ENCODE results near the gene EFHC2. TPM values are rescaled to one million over a fixed set of nuclear protein-coding genes. Genes with fewer than 3 reads are reported as not detected.
"Not testable (repeated sequence)": the region's sequence is repeated elsewhere in the genome, so short reads cannot be mapped to it uniquely, and the experiment has no call there.

Gene EFHC2
- total and polyA plus RNA-seq, 4 donors, result 0.08 to 0.56 TPM; not detected in 2

DNA sequence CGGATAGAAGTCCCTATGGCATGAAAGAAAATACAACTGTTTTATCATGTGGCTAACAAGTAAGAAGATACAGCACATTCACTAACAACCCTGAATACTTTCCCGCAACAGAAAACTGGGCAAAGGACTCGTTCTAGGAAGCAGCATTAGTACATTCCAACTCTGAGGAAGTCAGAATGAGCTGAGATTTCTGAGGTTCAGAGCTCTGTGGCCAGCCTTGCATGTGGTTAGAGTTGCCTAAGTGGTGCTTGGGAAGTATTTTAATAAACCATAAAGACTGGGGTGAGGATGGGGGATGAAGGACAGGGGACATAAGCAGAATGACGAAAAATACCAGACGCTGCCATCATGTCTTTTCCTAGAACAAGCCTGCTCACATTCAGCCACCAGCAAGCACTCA, 82.2 kb downstream of the EFHC2 start:
- Histone ChIP-seq H3K9ac (ENCODE audit: low read depth in 1 of 2, low read length in 2 of 2) (no peak overlapping the region), H3K36me3 (ENCODE audit: control insufficient read depth in 4 of 4, insufficient read depth in 3 of 4, low read depth in 1 of 4, low read length in 3 of 4) (no peaks in the 10 kb centered on the region), H3K27me3 (ENCODE audit: control insufficient read depth in 4 of 4, insufficient read depth in 4 of 4, low read length in 3 of 4) (no peaks in the 10 kb centered on the region), H3K27ac (ENCODE audit: low read depth in 1 of 2, low read length in 2 of 2) (no peak overlapping the region), H3K4me1 (ENCODE audit: control insufficient read depth in 4 of 4, insufficient read depth in 4 of 4, low read length in 3 of 4) (no peaks in the 10 kb centered on the region), H3K9me3 (ENCODE audit: control insufficient read depth in 4 of 4, low read length in 3 of 4) (no peaks in the 10 kb centered on the region), H3K4me3 (ENCODE audit: low read depth in 1 of 3, low read length in 3 of 3) (no peak overlapping the region)
- 85% methylated on average over 5 of the region's 5 CpGs for WGBS
- TF ChIP-seq, protein P1, sequence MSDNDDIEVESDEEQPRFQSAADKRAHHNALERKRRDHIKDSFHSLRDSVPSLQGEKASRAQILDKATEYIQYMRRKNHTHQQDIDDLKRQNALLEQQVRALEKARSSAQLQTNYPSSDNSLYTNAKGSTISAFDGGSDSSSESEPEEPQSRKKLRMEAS (IDR thresholded peaks at IDR 0.05), result no peak
- TF ChIP-seq TAF1 (conservative IDR thresholded peaks at IDR 0.05) (no peak), GABPA (IDR thresholded peaks at IDR 0.05 in 1 of 2, conservative IDR thresholded peaks at IDR 0.05 in 1 of 2) (no peak)
- TF ChIP-seq, protein P2, sequence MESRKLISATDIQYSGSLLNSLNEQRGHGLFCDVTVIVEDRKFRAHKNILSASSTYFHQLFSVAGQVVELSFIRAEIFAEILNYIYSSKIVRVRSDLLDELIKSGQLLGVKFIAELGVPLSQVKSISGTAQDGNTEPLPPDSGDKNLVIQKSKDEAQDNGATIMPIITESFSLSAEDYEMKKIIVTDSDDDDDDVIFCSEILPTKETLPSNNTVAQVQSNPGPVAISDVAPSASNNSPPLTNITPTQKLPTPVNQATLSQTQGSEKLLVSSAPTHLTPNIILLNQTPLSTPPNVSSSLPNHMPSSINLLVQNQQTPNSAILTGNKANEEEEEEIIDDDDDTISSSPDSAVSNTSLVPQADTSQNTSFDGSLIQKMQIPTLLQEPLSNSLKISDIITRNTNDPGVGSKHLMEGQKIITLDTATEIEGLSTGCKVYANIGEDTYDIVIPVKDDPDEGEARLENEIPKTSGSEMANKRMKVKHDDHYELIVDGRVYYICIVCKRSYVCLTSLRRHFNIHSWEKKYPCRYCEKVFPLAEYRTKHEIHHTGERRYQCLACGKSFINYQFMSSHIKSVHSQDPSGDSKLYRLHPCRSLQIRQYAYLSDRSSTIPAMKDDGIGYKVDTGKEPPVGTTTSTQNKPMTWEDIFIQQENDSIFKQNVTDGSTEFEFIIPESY (IDR thresholded peaks at IDR 0.05), result no peak
- DNase-seq (ENCODE audit: low spot score), result no peak

DNA sequence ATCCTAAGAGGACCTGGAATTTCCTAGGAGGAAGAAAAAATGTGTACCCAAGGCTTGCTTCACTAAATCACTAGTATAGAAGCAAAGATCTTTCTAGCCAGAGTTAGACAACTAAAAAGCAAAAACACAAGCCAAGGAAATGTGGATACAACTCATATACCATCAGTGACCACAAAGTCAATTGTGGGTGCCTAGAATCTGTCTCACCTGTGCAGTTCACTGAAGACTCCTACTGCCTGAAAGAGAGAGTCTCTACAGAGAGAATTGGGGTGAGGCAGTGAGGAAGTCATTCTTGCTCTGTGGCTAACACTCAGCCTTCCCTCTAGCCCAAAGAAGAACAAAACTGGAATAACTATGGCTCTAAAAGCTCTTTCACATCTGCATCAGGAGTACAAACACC, 82.9 kb downstream of the EFHC2 start:
- no peak for TF ChIP-seq TAF1 (conservative IDR thresholded peaks at IDR 0.05)
- no peak for TF ChIP-seq EGR1 (IDR thresholded peaks at IDR 0.05; ENCODE audit: low read depth in 2 of 2)
- TF ChIP-seq, protein P3, sequence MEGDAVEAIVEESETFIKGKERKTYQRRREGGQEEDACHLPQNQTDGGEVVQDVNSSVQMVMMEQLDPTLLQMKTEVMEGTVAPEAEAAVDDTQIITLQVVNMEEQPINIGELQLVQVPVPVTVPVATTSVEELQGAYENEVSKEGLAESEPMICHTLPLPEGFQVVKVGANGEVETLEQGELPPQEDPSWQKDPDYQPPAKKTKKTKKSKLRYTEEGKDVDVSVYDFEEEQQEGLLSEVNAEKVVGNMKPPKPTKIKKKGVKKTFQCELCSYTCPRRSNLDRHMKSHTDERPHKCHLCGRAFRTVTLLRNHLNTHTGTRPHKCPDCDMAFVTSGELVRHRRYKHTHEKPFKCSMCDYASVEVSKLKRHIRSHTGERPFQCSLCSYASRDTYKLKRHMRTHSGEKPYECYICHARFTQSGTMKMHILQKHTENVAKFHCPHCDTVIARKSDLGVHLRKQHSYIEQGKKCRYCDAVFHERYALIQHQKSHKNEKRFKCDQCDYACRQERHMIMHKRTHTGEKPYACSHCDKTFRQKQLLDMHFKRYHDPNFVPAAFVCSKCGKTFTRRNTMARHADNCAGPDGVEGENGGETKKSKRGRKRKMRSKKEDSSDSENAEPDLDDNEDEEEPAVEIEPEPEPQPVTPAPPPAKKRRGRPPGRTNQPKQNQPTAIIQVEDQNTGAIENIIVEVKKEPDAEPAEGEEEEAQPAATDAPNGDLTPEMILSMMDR (IDR thresholded peaks at IDR 0.05; ENCODE audit: low read depth, low read length, missing input control), result no peak
- TF ChIP-seq, protein P1 (IDR thresholded peaks at IDR 0.05), result no peak
- no peak for TF ChIP-seq FOXA1 (IDR thresholded peaks at IDR 0.05)
- TF ChIP-seq HNF4G (IDR thresholded peaks at IDR 0.05), result no peak

DNA sequence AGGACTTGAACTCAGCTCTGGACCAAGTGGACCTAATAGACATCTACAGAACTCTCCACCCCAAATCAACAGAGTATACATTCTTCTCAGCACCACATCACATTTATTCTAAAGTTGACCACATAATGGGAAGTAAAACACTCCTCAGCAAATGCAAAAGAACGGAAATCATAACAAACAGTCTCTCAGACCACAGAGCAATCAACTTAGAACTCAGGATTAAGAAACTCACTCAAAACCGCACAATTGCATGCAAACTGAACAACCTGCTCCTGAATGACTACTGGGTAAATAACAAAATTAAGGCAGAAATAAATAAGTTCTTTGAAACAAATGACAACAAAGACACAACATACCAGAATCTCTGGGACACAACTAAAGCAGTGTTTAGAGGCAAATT, 87.7 kb downstream of the EFHC2 start:
- WGBS, result 85% methylated on average over 2 of the region's 2 CpGs
- not testable (repeated sequence) for H3K27ac ChIP-seq (ENCODE audit: low read depth in 1 of 2, low read length in 2 of 2); H3K9ac ChIP-seq (ENCODE audit: low read depth in 1 of 2, low read length in 2 of 2); H3K4me1 ChIP-seq (ENCODE audit: control insufficient read depth in 4 of 4, insufficient read depth in 4 of 4, low read length in 3 of 4); H3K4me3 ChIP-seq (ENCODE audit: low read depth in 1 of 3, low read length in 3 of 3); H3K9me3 ChIP-seq (ENCODE audit: control insufficient read depth in 4 of 4, low read length in 3 of 4); H3K27me3 ChIP-seq (ENCODE audit: control insufficient read depth in 4 of 4, insufficient read depth in 4 of 4, low read length in 3 of 4); DNase-seq (ENCODE audit: low spot score); H3K36me3 ChIP-seq (ENCODE audit: control insufficient read depth in 4 of 4, insufficient read depth in 3 of 4, low read depth in 1 of 4, low read length in 3 of 4)

More for the DNA sequence above, 82.9 kb downstream of the EFHC2 start:
- H3K4me3 ChIP-seq (ENCODE audit: low read depth in 1 of 3, low read length in 3 of 3), result no peak overlapping the region
- H3K9me3 ChIP-seq (ENCODE audit: control insufficient read depth in 4 of 4, low read length in 3 of 4), result no peaks in the 10 kb centered on the region
- H3K27ac ChIP-seq (ENCODE audit: low read depth in 1 of 2, low read length in 2 of 2), result no peak overlapping the region
- no peaks in the 10 kb centered on the region for H3K27me3 ChIP-seq (ENCODE audit: control insufficient read depth in 4 of 4, insufficient read depth in 4 of 4, low read length in 3 of 4)
- no peak overlapping the region for H3K9ac ChIP-seq (ENCODE audit: low read depth in 1 of 2, low read length in 2 of 2)
- H3K36me3 ChIP-seq (ENCODE audit: control insufficient read depth in 4 of 4, insufficient read depth in 3 of 4, low read depth in 1 of 4, low read length in 3 of 4), result no peaks in the 10 kb centered on the region
- DNase-seq (ENCODE audit: low spot score), result no peak
- no peaks in the 10 kb centered on the region for H3K4me1 ChIP-seq (ENCODE audit: control insufficient read depth in 4 of 4, insufficient read depth in 4 of 4, low read length in 3 of 4)

DNA sequence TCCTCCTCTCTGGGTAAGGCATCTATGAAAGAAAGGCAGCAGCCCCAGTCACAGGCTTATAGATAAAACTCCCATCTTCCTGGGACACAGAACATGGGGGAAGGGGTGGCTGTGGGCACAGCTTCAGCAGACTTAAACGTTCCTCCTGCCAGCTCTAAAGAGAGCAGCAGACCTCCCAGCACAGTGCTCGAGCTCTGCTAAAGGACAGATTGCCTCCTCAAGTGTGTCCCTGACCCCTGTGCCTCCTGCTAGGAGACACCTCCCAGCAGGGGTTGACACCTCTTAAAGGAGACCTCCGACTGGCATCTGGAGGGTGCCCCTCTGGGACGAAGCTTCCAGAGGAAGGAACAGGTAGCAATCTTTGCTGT, 89.9 kb downstream of the EFHC2 start:
- Histone ChIP-seq H3K27ac (ENCODE audit: low read depth in 1 of 2, low read length in 2 of 2) (no peak overlapping the region), H3K4me1 (ENCODE audit: control insufficient read depth in 4 of 4, insufficient read depth in 4 of 4, low read length in 3 of 4) (peaks cover 0 to 5% (median 0%) of the 10 kb centered on the region in 4 donors), H3K27me3 (ENCODE audit: control insufficient read depth in 4 of 4, insufficient read depth in 4 of 4, low read length in 3 of 4) (no peaks in the 10 kb centered on the region), H3K4me3 (ENCODE audit: low read depth in 1 of 3, low read length in 3 of 3) (no peak overlapping the region), H3K9me3 (ENCODE audit: control insufficient read depth in 4 of 4, low read length in 3 of 4) (no peaks in the 10 kb centered on the region), H3K9ac (ENCODE audit: low read depth in 1 of 2, low read length in 2 of 2) (no peak overlapping the region), H3K36me3 (ENCODE audit: control insufficient read depth in 4 of 4, insufficient read depth in 3 of 4, low read depth in 1 of 4, low read length in 3 of 4) (no peaks in the 10 kb centered on the region)
- WGBS, result 49% methylated on average over 4 of the region's 4 CpGs
- no peak for DNase-seq (ENCODE audit: low spot score)
- TF ChIP-seq, protein P4, sequence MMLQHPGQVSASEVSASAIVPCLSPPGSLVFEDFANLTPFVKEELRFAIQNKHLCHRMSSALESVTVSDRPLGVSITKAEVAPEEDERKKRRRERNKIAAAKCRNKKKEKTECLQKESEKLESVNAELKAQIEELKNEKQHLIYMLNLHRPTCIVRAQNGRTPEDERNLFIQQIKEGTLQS (IDR thresholded peaks at IDR 0.05), result no peak
- TF ChIP-seq, protein P3 (IDR thresholded peaks at IDR 0.05; ENCODE audit: low read depth, low read length, missing input control), result no peak
- TF ChIP-seq SP1 (IDR thresholded peaks at IDR 0.05) (no peak), HNF4A (conservative IDR thresholded peaks at IDR 0.05) (no peak), FOXA2 (IDR thresholded peaks at IDR 0.05) (no peak), NR2F2 (IDR thresholded peaks at IDR 0.05) (no peak), TAF1 (conservative IDR thresholded peaks at IDR 0.05) (no peak), YY1 (IDR thresholded peaks at IDR 0.05) (no peak), FOXA1 (IDR thresholded peaks at IDR 0.05) (no peak), JUND (IDR thresholded peaks at IDR 0.05) (no peak)
- TF ChIP-seq, protein P2 (IDR thresholded peaks at IDR 0.05), result no peak

Measured in liver (tissue), 9 donors.